WI38 (cell line): ENCODE measurements around the gene GNG10.
"Not testable (repeated sequence)": the region's sequence is repeated elsewhere in the genome, so short reads cannot be mapped to it uniquely, and the experiment has no call there.

Source experiments
- H3K4me3 ChIP-seq: 2 replicates; pipeline ENCODE4 v1.5.1; 2011; ENCODE audit warnings: low read depth, mild to moderate bottlenecking, control low read depth, low read length
- CTCF ChIP-seq: IDR thresholded peaks from 2 replicates; pipeline ENCODE4 v1.5.1; 2012; ENCODE audit warnings: low read depth, mild to moderate bottlenecking, control low read depth, low read length

GNG10 gene

GRCh38 chr9:111661150-111661801, at the start of gene GNG10:
Gene GNG10 (plus strand): TSS chr9:111661605. CDS start chr9:111661635, 30 bp downstream.
- TF ChIP-seq CTCF: no peak
- H3K4me3 ChIP-seq: peak within 1 kb of the TSS; percentile 81

- TF ChIP-seq CTCF: no peak
Measured at GRCh38 chr9:111613436-111614040, 47.9 kb upstream of the GNG10 start.

GRCh38 chr9:111615928-111616327, 45.5 kb upstream of the GNG10 start:
- H3K4me3 ChIP-seq: no peak overlapping the region
- TF ChIP-seq CTCF: no peak

More at GRCh38 chr9:111613436-111614040, 47.9 kb upstream of the GNG10 start:
- no peak overlapping the region for H3K4me3 ChIP-seq

- not testable (repeated sequence) for H3K4me3 ChIP-seq
Measured at GRCh38 chr9:111617349-111617748, 44.1 kb upstream of the GNG10 start.

GRCh38 chr9:111621895-111622480, 39.4 kb upstream of the GNG10 start:
- H3K4me3 ChIP-seq: no peak overlapping the region
- peak; percentile 98 for TF ChIP-seq CTCF

GRCh38 chr9:111622626-111623025, 38.8 kb upstream of the GNG10 start:
- TF ChIP-seq CTCF: no peak
- no peak overlapping the region for H3K4me3 ChIP-seq

GRCh38 chr9:111627260-111627963, 34.0 kb upstream of the GNG10 start:
- no peak for TF ChIP-seq CTCF
- H3K4me3 ChIP-seq: no peak overlapping the region
